ENCODE results near the gene SPINT2. TPM values are rescaled to one million over a fixed set of nuclear protein-coding genes. Genes with fewer than 3 reads are reported as not detected.
A peak's percentile ranks its signal among the peaks of the same experiment; 100 is the strongest.

Gene SPINT2
- total and polyA plus RNA-seq, 2 of the 13 experiments (the other 11 are each of a cell fraction or from before 2014, with no cell fraction given): 0.31 to 0.77 TPM

DNA sequence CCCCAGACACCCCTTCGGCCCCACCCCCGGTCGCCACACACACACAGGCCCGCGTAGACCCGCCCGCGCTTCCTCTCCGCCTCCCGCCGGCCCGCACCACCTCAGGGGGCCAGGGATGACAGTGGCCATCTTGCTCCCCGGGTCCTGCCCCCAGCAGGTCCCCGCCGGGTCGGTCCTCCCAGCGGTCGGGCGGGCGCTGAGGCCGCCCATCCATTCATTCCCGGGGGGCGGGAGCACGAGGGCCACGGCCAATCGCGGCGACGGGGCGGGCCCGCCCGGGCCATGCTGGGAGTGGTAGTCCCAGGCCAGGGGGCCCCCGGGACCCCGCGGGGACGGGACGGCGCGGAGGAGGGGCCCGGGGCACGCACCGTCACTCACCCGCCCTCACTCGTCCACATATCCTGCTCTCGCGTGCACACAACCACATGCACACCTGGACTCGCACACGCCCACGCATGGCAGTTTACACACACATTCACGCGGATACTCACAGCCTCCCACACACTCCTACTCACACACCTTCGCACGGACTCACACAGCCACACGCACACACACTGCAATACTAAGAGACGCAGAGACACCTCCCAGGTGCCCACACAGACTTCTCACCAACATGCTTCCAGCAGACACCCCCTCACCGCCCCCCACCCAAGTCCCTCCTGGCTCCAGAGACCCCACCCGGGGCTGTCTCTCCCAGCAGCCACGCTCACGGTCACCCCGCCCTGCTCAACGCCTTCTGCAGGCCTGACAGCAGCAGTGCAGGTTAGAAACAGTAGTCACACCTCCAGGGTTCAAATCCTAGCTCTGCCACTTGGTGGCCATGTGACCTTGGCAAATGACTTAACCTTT, 40.1 kb upstream of the SPINT2 start, which contains the start of gene DPF1 (continued):
- TF ChIP-seq TAF1 (CRISPR knock-in tag; IDR thresholded peaks at IDR 0.05): no peak; the same call in 1 of the 2 replicates
- TF ChIP-seq, protein P1, sequence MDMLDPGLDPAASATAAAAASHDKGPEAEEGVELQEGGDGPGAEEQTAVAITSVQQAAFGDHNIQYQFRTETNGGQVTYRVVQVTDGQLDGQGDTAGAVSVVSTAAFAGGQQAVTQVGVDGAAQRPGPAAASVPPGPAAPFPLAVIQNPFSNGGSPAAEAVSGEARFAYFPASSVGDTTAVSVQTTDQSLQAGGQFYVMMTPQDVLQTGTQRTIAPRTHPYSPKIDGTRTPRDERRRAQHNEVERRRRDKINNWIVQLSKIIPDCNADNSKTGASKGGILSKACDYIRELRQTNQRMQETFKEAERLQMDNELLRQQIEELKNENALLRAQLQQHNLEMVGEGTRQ (IDR thresholded peaks at IDR 0.05; ENCODE audit: low read depth, low read length): no peak
- TF ChIP-seq, protein P1 (CRISPR knock-in tag; IDR thresholded peaks at IDR 0.05; ENCODE audit: borderline replicate concordance): 0 out of 2 replicates have a peak, but pooled peaks have one; percentile 64
- TF ChIP-seq ZSCAN21 (CRISPR knock-in tag; IDR thresholded peaks at IDR 0.05; ENCODE audit: borderline replicate concordance): peak; percentile 57; the same call in 1 of the 2 replicates
- TF ChIP-seq PHF21A (CRISPR knock-in tag; IDR thresholded peaks at IDR 0.05): peak; percentile 52; the same call in 1 of the 2 replicates
- 0 out of 2 replicates have a peak, but pooled peaks have one; percentile 52 for TF ChIP-seq ZNF335 (CRISPR knock-in tag; IDR thresholded peaks at IDR 0.05)
- TF ChIP-seq, protein P2, sequence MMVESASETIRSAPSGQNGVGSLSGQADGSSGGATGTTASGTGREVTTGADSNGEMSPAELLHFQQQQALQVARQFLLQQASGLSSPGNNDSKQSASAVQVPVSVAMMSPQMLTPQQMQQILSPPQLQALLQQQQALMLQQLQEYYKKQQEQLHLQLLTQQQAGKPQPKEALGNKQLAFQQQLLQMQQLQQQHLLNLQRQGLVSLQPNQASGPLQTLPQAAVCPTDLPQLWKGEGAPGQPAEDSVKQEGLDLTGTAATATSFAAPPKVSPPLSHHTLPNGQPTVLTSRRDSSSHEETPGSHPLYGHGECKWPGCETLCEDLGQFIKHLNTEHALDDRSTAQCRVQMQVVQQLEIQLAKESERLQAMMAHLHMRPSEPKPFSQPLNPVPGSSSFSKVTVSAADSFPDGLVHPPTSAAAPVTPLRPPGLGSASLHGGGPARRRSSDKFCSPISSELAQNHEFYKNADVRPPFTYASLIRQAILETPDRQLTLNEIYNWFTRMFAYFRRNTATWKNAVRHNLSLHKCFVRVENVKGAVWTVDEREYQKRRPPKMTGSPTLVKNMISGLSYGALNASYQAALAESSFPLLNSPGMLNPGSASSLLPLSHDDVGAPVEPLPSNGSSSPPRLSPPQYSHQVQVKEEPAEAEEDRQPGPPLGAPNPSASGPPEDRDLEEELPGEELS (CRISPR knock-in tag; IDR thresholded peaks at IDR 0.05): no peak
- TF ChIP-seq ZNF263 (CRISPR knock-in tag; IDR thresholded peaks at IDR 0.05): peak; percentile 79
- peak; percentile 33 for TF ChIP-seq ASH2L (IDR thresholded peaks at IDR 0.05; ENCODE audit: insufficient read length, low read depth, low read length)
- TF ChIP-seq, protein P3, sequence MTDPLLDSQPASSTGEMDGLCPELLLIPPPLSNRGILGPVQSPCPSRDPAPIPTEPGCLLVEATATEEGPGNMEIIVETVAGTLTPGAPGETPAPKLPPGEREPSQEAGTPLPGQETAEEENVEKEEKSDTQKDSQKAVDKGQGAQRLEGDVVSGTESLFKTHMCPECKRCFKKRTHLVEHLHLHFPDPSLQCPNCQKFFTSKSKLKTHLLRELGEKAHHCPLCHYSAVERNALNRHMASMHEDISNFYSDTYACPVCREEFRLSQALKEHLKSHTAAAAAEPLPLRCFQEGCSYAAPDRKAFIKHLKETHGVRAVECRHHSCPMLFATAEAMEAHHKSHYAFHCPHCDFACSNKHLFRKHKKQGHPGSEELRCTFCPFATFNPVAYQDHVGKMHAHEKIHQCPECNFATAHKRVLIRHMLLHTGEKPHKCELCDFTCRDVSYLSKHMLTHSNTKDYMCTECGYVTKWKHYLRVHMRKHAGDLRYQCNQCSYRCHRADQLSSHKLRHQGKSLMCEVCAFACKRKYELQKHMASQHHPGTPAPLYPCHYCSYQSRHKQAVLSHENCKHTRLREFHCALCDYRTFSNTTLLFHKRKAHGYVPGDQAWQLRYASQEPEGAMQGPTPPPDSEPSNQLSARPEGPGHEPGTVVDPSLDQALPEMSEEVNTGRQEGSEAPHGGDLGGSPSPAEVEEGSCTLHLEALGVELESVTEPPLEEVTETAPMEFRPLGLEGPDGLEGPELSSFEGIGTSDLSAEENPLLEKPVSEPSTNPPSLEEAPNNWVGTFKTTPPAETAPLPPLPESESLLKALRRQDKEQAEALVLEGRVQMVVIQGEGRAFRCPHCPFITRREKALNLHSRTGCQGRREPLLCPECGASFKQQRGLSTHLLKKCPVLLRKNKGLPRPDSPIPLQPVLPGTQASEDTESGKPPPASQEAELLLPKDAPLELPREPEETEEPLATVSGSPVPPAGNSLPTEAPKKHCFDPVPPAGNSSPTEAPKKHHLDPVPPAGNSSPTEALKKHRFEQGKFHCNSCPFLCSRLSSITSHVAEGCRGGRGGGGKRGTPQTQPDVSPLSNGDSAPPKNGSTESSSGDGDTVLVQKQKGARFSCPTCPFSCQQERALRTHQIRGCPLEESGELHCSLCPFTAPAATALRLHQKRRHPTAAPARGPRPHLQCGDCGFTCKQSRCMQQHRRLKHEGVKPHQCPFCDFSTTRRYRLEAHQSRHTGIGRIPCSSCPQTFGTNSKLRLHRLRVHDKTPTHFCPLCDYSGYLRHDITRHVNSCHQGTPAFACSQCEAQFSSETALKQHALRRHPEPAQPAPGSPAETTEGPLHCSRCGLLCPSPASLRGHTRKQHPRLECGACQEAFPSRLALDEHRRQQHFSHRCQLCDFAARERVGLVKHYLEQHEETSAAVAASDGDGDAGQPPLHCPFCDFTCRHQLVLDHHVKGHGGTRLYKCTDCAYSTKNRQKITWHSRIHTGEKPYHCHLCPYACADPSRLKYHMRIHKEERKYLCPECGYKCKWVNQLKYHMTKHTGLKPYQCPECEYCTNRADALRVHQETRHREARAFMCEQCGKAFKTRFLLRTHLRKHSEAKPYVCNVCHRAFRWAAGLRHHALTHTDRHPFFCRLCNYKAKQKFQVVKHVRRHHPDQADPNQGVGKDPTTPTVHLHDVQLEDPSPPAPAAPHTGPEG (CRISPR knock-in tag; IDR thresholded peaks at IDR 0.05): peak; percentile 49; the same call in 1 of the 2 replicates
- TF ChIP-seq SOX6 (IDR thresholded peaks at IDR 0.05): no peak
- TF ChIP-seq SOX6 (CRISPR knock-in tag; IDR thresholded peaks at IDR 0.05): 0 out of 2 replicates have a peak, but pooled peaks have one; percentile 18
- TF ChIP-seq ZNF343 (CRISPR knock-in tag; IDR thresholded peaks at IDR 0.05): 0 out of 2 replicates have a peak, but pooled peaks have one; percentile 64
- peak; percentile 45; the same call in 1 of the 2 replicates for TF ChIP-seq GATAD1 (CRISPR knock-in tag; IDR thresholded peaks at IDR 0.05)
- TF ChIP-seq, protein P4, sequence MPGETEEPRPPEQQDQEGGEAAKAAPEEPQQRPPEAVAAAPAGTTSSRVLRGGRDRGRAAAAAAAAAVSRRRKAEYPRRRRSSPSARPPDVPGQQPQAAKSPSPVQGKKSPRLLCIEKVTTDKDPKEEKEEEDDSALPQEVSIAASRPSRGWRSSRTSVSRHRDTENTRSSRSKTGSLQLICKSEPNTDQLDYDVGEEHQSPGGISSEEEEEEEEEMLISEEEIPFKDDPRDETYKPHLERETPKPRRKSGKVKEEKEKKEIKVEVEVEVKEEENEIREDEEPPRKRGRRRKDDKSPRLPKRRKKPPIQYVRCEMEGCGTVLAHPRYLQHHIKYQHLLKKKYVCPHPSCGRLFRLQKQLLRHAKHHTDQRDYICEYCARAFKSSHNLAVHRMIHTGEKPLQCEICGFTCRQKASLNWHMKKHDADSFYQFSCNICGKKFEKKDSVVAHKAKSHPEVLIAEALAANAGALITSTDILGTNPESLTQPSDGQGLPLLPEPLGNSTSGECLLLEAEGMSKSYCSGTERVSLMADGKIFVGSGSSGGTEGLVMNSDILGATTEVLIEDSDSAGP (CRISPR knock-in tag; IDR thresholded peaks at IDR 0.05; ENCODE audit: borderline replicate concordance): peak; percentile 82; the same call in 1 of the 2 replicates
- TF ChIP-seq SMAD1 (CRISPR knock-in tag; IDR thresholded peaks at IDR 0.05; ENCODE audit: borderline replicate concordance, low read depth): peak; percentile 38; the same call in 1 of the 2 replicates
